Sigmoid colon (tissue), 4 donors: ENCODE measurements around the gene MRPL50.

Source experiments
- POLR2A ChIP-seq, 2 donors: fragments of 450-650 bp; IDR thresholded peaks; one replicate each; pipeline ENCODE4 v1.6.1; 2016; ENCODE audit warnings: antibody characterized with exemption in 2 of 2, mild to moderate bottlenecking in 2 of 2, moderate library complexity in 2 of 2
- POLR2AphosphoS5 ChIP-seq, 4 donors: sonication (generic); formaldehyde crosslinking; IDR thresholded peaks; one replicate each; pipeline ENCODE4 v1.6.1; 2017; ENCODE audit warnings: antibody characterized with exemption in 4 of 4
- TF ChIP-seq, protein P1 (sequence below), 4 experiments: fragments of 450-650 bp in 3 of 4; fragments of 200-600 bp in 1 of 4; IDR thresholded peaks; one replicate each; pipeline ENCODE4 v1.5.1; 2016 to 2019; ENCODE audit warnings: antibody characterized with exemption in 4 of 4, mild to moderate bottlenecking in 3 of 4, moderate library complexity in 2 of 4

DNA sequence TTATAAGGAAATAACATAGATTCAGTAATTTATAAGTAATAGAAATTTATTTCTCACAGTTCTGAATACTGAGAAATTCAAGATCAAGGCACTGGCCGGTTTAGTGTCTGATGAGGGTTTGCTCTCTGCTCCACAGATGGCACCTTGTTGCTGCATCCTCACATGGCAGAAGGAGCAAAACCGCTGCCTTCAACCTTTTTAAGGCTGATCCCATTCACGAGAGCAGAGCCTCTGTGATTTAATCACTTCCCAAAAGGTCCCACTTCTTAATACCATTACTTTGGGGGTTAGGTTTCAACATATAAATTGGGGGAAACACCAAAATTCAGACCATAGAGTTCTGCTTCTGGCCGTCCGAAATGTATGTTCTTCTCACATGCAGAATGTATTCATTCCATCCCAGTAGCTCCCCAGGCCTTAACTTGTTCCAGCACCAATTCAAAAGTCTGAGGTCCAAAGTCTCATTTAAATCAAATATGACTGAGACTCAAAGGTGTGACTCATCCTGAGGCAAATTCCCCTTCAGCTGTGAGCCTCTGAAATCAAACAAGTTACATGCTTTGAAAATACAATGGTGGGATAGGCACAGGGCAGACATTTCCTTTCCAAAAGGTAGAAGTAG is 44.2 kb downstream of the MRPL50 start:
- TF ChIP-seq, protein P1, sequence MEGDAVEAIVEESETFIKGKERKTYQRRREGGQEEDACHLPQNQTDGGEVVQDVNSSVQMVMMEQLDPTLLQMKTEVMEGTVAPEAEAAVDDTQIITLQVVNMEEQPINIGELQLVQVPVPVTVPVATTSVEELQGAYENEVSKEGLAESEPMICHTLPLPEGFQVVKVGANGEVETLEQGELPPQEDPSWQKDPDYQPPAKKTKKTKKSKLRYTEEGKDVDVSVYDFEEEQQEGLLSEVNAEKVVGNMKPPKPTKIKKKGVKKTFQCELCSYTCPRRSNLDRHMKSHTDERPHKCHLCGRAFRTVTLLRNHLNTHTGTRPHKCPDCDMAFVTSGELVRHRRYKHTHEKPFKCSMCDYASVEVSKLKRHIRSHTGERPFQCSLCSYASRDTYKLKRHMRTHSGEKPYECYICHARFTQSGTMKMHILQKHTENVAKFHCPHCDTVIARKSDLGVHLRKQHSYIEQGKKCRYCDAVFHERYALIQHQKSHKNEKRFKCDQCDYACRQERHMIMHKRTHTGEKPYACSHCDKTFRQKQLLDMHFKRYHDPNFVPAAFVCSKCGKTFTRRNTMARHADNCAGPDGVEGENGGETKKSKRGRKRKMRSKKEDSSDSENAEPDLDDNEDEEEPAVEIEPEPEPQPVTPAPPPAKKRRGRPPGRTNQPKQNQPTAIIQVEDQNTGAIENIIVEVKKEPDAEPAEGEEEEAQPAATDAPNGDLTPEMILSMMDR (IDR thresholded peaks at IDR 0.05) = no peak
- TF ChIP-seq POLR2A (IDR thresholded peaks at IDR 0.05) (no peak), POLR2AphosphoS5 (IDR thresholded peaks at IDR 0.05) (no peak)
